ENCODE results near the gene WBP2NL.

Gene WBP2NL

GRCh38 chr22:42061041-42061440 is 62.5 kb downstream of the WBP2NL start:
- H3K23ac ChIP-seq (ENCODE audit: low read length), result no peak overlapping the region
- no peak overlapping the region for H2BK12ac ChIP-seq (ENCODE audit: low read length)
- H3K14ac ChIP-seq (ENCODE audit: low read length), result no peak overlapping the region
- H3K27ac ChIP-seq (ENCODE audit: low read depth, low read length), result no peak overlapping the region
- peaks cover 3% of the 10 kb centered on the region for H3K9me3 ChIP-seq (ENCODE audit: insufficient read depth, low read depth, low read length)
- no peak overlapping the region for H3K9ac ChIP-seq (ENCODE audit: low read length)
- no peak overlapping the region for H2BK5ac ChIP-seq (ENCODE audit: low read depth, low read length, poor library complexity)
- H3K4me1 ChIP-seq (ENCODE audit: control insufficient read depth in 1 of 2, insufficient read depth in 2 of 2, low read length in 2 of 2), result no peaks in the 10 kb centered on the region
- WGBS (ENCODE audit: extremely low coverage, insufficient coverage, insufficient read length), result no CpG with 5 or more reads among the region's 7 CpGs
- no peak overlapping the region for H2BK120ac ChIP-seq (ENCODE audit: insufficient read depth, low read length, poor library complexity)
- H3K4me2 ChIP-seq (ENCODE audit: low read length), result no peak overlapping the region
- no peaks in the 10 kb centered on the region for H3K79me2 ChIP-seq (ENCODE audit: control insufficient read depth, insufficient read depth, low read length, poor library complexity)
- H2AK5ac ChIP-seq (ENCODE audit: low read length), result no peak overlapping the region
- H3K27me3 ChIP-seq (ENCODE audit: insufficient read depth, low read length), result no peaks in the 10 kb centered on the region
- DNase-seq, result no peak
- no peak overlapping the region for H4K8ac ChIP-seq (ENCODE audit: low read depth, low read length)
- H3K79me1 ChIP-seq (ENCODE audit: low read length), result no peaks in the 10 kb centered on the region
- no peak overlapping the region for H3K4ac ChIP-seq (ENCODE audit: low read depth, low read length)
- no peak overlapping the region for H2AFZ ChIP-seq (ENCODE audit: insufficient read depth, low read length, poor library complexity)
- no peak overlapping the region for H4K91ac ChIP-seq (ENCODE audit: low read depth, low read length)
- H3K4me3 ChIP-seq (ENCODE audit: low read depth, low read length), result no peak overlapping the region
- peaks cover 17 to 22% of the 10 kb centered on the region in 2 experiments for H3K36me3 ChIP-seq (ENCODE audit: control insufficient read depth in 1 of 2, insufficient read depth in 2 of 2, low read length in 2 of 2)
- no peak overlapping the region for H4K12ac ChIP-seq (ENCODE audit: low read depth, low read length)
- no peak overlapping the region for H3K18ac ChIP-seq (ENCODE audit: low read length)

- no peak overlapping the region for H4K12ac ChIP-seq (ENCODE audit: low read depth, low read length)
- no peak overlapping the region for H3K18ac ChIP-seq (ENCODE audit: low read length)
- no peak overlapping the region for H3K4me3 ChIP-seq (ENCODE audit: low read depth, low read length)
- no peak for DNase-seq
- H3K36me3 ChIP-seq (ENCODE audit: control insufficient read depth in 1 of 2, insufficient read depth in 2 of 2, low read length in 2 of 2), result peaks cover 24% of the 10 kb centered on the region in 2 experiments
- no peaks in the 10 kb centered on the region for H3K79me1 ChIP-seq (ENCODE audit: low read length)
- H3K9ac ChIP-seq (ENCODE audit: low read length), result no peak overlapping the region
- no peak overlapping the region for H2BK12ac ChIP-seq (ENCODE audit: low read length)
- H3K4ac ChIP-seq (ENCODE audit: low read depth, low read length), result no peak overlapping the region
- H4K8ac ChIP-seq (ENCODE audit: low read depth, low read length), result no peak overlapping the region
- H3K27ac ChIP-seq (ENCODE audit: low read depth, low read length), result no peak overlapping the region
- peaks cover 4% of the 10 kb centered on the region for H3K9me3 ChIP-seq (ENCODE audit: insufficient read depth, low read depth, low read length)
- H3K79me2 ChIP-seq (ENCODE audit: control insufficient read depth, insufficient read depth, low read length, poor library complexity), result no peaks in the 10 kb centered on the region
- no peak overlapping the region for H2AFZ ChIP-seq (ENCODE audit: insufficient read depth, low read length, poor library complexity)
- no peak overlapping the region for H3K4me2 ChIP-seq (ENCODE audit: low read length)
- H3K23ac ChIP-seq (ENCODE audit: low read length), result no peak overlapping the region
- no peak overlapping the region for H4K91ac ChIP-seq (ENCODE audit: low read depth, low read length)
- H3K27me3 ChIP-seq (ENCODE audit: insufficient read depth, low read length), result no peaks in the 10 kb centered on the region
- H2BK120ac ChIP-seq (ENCODE audit: insufficient read depth, low read length, poor library complexity), result no peak overlapping the region
- no peak overlapping the region for H3K14ac ChIP-seq (ENCODE audit: low read length)
- no peak overlapping the region for H2BK5ac ChIP-seq (ENCODE audit: low read depth, low read length, poor library complexity)
- WGBS (ENCODE audit: extremely low coverage, insufficient coverage, insufficient read length), result no CpG with 5 or more reads among the region's 10 CpGs
- no peaks in the 10 kb centered on the region for H3K4me1 ChIP-seq (ENCODE audit: control insufficient read depth in 1 of 2, insufficient read depth in 2 of 2, low read length in 2 of 2)
- no peak overlapping the region for H2AK5ac ChIP-seq (ENCODE audit: low read length)
These were observed 64.0 kb downstream of the WBP2NL start for GRCh38 chr22:42062506-42063170.

- Histone ChIP-seq H3K27ac (ENCODE audit: low read depth, low read length) (no peak overlapping the region), H3K9ac (ENCODE audit: low read length) (no peak overlapping the region), H3K4ac (ENCODE audit: low read depth, low read length) (no peak overlapping the region), H2AFZ (ENCODE audit: insufficient read depth, low read length, poor library complexity) (no peak overlapping the region), H3K4me1 (ENCODE audit: control insufficient read depth in 1 of 2, insufficient read depth in 2 of 2, low read length in 2 of 2) (peaks cover 0 to under 1% of the 10 kb centered on the region in 2 experiments), H4K91ac (ENCODE audit: low read depth, low read length) (no peak overlapping the region), H3K79me1 (ENCODE audit: low read length) (no peaks in the 10 kb centered on the region), H3K9me3 (ENCODE audit: insufficient read depth, low read depth, low read length) (peaks cover 3% of the 10 kb centered on the region), H3K36me3 (ENCODE audit: control insufficient read depth in 1 of 2, insufficient read depth in 2 of 2, low read length in 2 of 2) (peaks cover 20 to 23% of the 10 kb centered on the region in 2 experiments), H3K18ac (ENCODE audit: low read length) (no peak overlapping the region), H3K14ac (ENCODE audit: low read length) (no peak overlapping the region), H2BK120ac (ENCODE audit: insufficient read depth, low read length, poor library complexity) (no peak overlapping the region), H3K4me2 (ENCODE audit: low read length) (no peak overlapping the region), H3K4me3 (ENCODE audit: low read depth, low read length) (no peak overlapping the region), H2BK5ac (ENCODE audit: low read depth, low read length, poor library complexity) (no peak overlapping the region), H4K8ac (ENCODE audit: low read depth, low read length) (no peak overlapping the region), H3K23ac (ENCODE audit: low read length) (no peak overlapping the region), H3K79me2 (ENCODE audit: control insufficient read depth, insufficient read depth, low read length, poor library complexity) (no peaks in the 10 kb centered on the region), H2BK12ac (ENCODE audit: low read length) (no peak overlapping the region), H2AK5ac (ENCODE audit: low read length) (no peak overlapping the region), H4K12ac (ENCODE audit: low read depth, low read length) (no peak overlapping the region), H3K27me3 (ENCODE audit: insufficient read depth, low read length) (no peaks in the 10 kb centered on the region)
- DNase-seq, result no peak
- no CpG with 5 or more reads among the region's 1 CpG for WGBS (ENCODE audit: extremely low coverage, insufficient coverage, insufficient read length)
These were observed 66.0 kb downstream of the WBP2NL start for GRCh38 chr22:42064629-42065028.

- peaks cover 13 to 15% of the 10 kb centered on the region in 2 experiments for H3K36me3 ChIP-seq (ENCODE audit: control insufficient read depth in 1 of 2, insufficient read depth in 2 of 2, low read length in 2 of 2)
- no peak overlapping the region for H4K8ac ChIP-seq (ENCODE audit: low read depth, low read length)
- H4K12ac ChIP-seq (ENCODE audit: low read depth, low read length), result no peak overlapping the region
- no peak overlapping the region for H3K14ac ChIP-seq (ENCODE audit: low read length)
- no peak overlapping the region for H3K4me2 ChIP-seq (ENCODE audit: low read length)
- H3K4ac ChIP-seq (ENCODE audit: low read depth, low read length), result no peak overlapping the region
- WGBS (ENCODE audit: extremely low coverage, insufficient coverage, insufficient read length), result no CpG with 5 or more reads among the region's 13 CpGs
- no peak overlapping the region for H3K23ac ChIP-seq (ENCODE audit: low read length)
- no peaks in the 10 kb centered on the region for H3K79me1 ChIP-seq (ENCODE audit: low read length)
- DNase-seq, result no peak
- no peak overlapping the region for H2BK120ac ChIP-seq (ENCODE audit: insufficient read depth, low read length, poor library complexity)
- H2BK12ac ChIP-seq (ENCODE audit: low read length), result no peak overlapping the region
- H3K27ac ChIP-seq (ENCODE audit: low read depth, low read length), result no peak overlapping the region
- H3K9me3 ChIP-seq (ENCODE audit: insufficient read depth, low read depth, low read length), result peaks cover 1% of the 10 kb centered on the region
- H4K91ac ChIP-seq (ENCODE audit: low read depth, low read length), result no peak overlapping the region
- no peak overlapping the region for H2AFZ ChIP-seq (ENCODE audit: insufficient read depth, low read length, poor library complexity)
- no peak overlapping the region for H2AK5ac ChIP-seq (ENCODE audit: low read length)
- H3K79me2 ChIP-seq (ENCODE audit: control insufficient read depth, insufficient read depth, low read length, poor library complexity), result no peaks in the 10 kb centered on the region
- no peak overlapping the region for H3K9ac ChIP-seq (ENCODE audit: low read length)
- H2BK5ac ChIP-seq (ENCODE audit: low read depth, low read length, poor library complexity), result no peak overlapping the region
- H3K4me1 ChIP-seq (ENCODE audit: control insufficient read depth in 1 of 2, insufficient read depth in 2 of 2, low read length in 2 of 2), result peaks cover 3 to 7% of the 10 kb centered on the region in 2 experiments
- no peak overlapping the region for H3K18ac ChIP-seq (ENCODE audit: low read length)
- no peak overlapping the region for H3K4me3 ChIP-seq (ENCODE audit: low read depth, low read length)
- no peaks in the 10 kb centered on the region for H3K27me3 ChIP-seq (ENCODE audit: insufficient read depth, low read length)
These were observed 67.0 kb downstream of the WBP2NL start for GRCh38 chr22:42065438-42066125.

Data from trophoblast cell (in vitro differentiated cells and primary cell).